Measurements from ENCODE around the gene IL1RL1.

The IL1RL1 gene

DNA sequence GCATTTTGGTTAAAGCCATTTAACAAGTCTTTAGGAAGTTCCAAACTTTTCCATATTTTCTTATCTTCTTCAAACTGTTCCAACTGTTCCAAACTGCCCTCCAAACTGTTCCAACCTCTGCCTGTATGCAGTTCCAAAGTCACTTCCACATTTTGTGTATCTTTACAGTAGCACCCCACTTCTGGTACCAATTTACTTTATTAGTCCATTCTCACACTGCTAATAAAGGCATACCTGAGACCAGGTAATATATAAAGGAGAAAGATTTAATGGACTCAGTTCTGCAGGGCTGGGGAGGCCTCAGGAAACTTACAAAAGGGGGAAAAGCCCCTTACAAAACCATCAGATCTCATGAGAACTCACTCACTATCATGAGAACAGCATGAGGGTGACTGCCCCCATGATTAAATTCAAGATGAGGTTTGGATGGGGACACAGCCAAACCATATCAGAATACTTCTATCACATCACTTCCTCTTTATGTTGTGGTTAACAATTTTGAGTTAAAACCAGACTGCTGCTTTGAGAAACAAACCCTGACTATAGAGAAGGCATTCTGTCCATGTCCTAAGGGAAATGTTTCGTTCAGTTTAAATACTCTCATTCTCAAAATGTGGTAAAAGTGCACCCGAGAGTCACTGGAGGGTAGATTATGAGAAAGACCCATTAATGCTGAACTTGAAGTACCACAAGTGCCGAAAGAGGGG lies 55.2 kb downstream of the IL1RL1 start:
- Histone ChIP-seq H3K79me1 (replicated peaks; ENCODE audit: low read length, poor library complexity, severe bottlenecking) (no peaks in the 10 kb centered on the region), H3K4me1 (ENCODE audit: control insufficient read depth, insufficient read depth, low read depth, low read length) (peaks cover 1% of the 10 kb centered on the region), H4K8ac (ENCODE audit: low read length) (no peak overlapping the region), H2BK5ac (ENCODE audit: low read depth, low read length, poor library complexity, severe bottlenecking) (no peak overlapping the region), H4K91ac (ENCODE audit: low read length) (no peak overlapping the region), H3K18ac (ENCODE audit: low read depth in 1 of 2, low read length in 2 of 2) (no peak overlapping the region), H3K36me3 (ENCODE audit: control insufficient read depth in 1 of 2, insufficient read depth in 2 of 2, low read depth in 1 of 2, low read length in 2 of 2) (no peaks in the 10 kb centered on the region), H2BK15ac (ENCODE audit: low read depth, poor library complexity, severe bottlenecking) (no peak overlapping the region), H3K27me3 (ENCODE audit: control insufficient read depth in 1 of 2, insufficient read depth in 1 of 2, low read length in 2 of 2) (peaks cover 0 to 5% of the 10 kb centered on the region in 2 experiments), H3K4ac (ENCODE audit: low read depth in 1 of 2, low read length in 2 of 2) (no peak overlapping the region), H3K9me3 (ENCODE audit: control insufficient read depth, low read length) (peaks cover 30% of the 10 kb centered on the region), H3K4me2 (ENCODE audit: low read length, poor library complexity, severe bottlenecking) (no peak overlapping the region), H3K14ac (ENCODE audit: low read length in 2 of 2) (no peak overlapping the region), H2AK5ac (ENCODE audit: low read length, severe bottlenecking) (no peak overlapping the region), H2BK120ac (ENCODE audit: low read depth, low read length) (no peak overlapping the region), H3K4me3 (ENCODE audit: insufficient read depth in 1 of 2, low read depth in 1 of 2, low read length in 2 of 2) (no peak overlapping the region), H3K9ac (ENCODE audit: low read length) (no peak overlapping the region), H3K27ac (ENCODE audit: low read length, poor library complexity, severe bottlenecking) (no peak overlapping the region), H3K23ac (ENCODE audit: low read length in 2 of 2) (no peak overlapping the region), H2AFZ (ENCODE audit: low read depth, low read length) (no peak overlapping the region), H2BK12ac (ENCODE audit: low read length in 2 of 2) (no peak overlapping the region)
- WGBS: 90% methylated on average over 3 of the region's 3 CpGs
- DNase-seq: no peak

DNA sequence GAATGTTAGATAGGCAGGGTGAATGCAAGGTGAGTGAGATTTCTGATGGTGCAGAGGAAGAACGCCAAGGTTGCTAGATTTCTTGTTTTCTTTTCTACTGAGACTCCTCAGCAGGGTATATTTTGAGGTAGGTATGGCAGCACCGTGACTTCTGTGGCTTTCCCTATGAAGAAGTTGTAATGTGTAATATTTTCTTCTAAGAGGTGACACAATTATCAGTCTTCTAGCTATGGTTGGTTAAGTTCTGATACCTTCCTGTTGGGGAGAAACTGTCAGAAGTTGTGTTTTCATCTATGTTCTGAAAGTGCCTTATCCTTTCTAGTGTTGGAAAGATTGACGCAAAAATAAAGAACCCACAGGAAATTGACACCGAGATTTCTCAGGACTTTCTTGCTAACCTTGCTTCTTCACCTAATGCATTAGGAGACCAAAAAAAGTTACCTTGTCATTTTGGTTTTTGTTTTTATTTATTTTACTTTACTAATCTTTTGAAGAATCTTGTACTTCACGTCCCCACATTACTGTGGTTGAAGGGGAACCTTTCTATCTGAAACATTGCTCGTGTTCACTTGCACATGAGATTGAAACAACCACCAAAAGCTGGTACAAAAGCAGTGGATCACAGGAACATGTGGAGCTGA lies 56.1 kb downstream of the IL1RL1 start:
- Histone ChIP-seq H2AFZ (ENCODE audit: low read depth, low read length) (no peak overlapping the region), H3K4me1 (ENCODE audit: control insufficient read depth, insufficient read depth, low read depth, low read length) (peaks cover 1% of the 10 kb centered on the region), H4K8ac (ENCODE audit: low read length) (no peak overlapping the region), H2AK5ac (ENCODE audit: low read length, severe bottlenecking) (no peak overlapping the region), H3K36me3 (ENCODE audit: control insufficient read depth in 1 of 2, insufficient read depth in 2 of 2, low read depth in 1 of 2, low read length in 2 of 2) (no peaks in the 10 kb centered on the region), H3K14ac (ENCODE audit: low read length in 2 of 2) (no peak overlapping the region), H2BK120ac (ENCODE audit: low read depth, low read length) (no peak overlapping the region), H3K18ac (ENCODE audit: low read depth in 1 of 2, low read length in 2 of 2) (no peak overlapping the region), H2BK5ac (ENCODE audit: low read depth, low read length, poor library complexity, severe bottlenecking) (no peak overlapping the region), H3K4ac (ENCODE audit: low read depth in 1 of 2, low read length in 2 of 2) (no peak overlapping the region), H2BK12ac (ENCODE audit: low read length in 2 of 2) (no peak overlapping the region), H4K91ac (ENCODE audit: low read length) (no peak overlapping the region), H3K9ac (ENCODE audit: low read length) (no peak overlapping the region), H3K4me2 (ENCODE audit: low read length, poor library complexity, severe bottlenecking) (no peak overlapping the region), H3K23ac (ENCODE audit: low read length in 2 of 2) (no peak overlapping the region), H3K9me3 (ENCODE audit: control insufficient read depth, low read length) (peaks cover 30% of the 10 kb centered on the region), H3K79me1 (replicated peaks; ENCODE audit: low read length, poor library complexity, severe bottlenecking) (no peaks in the 10 kb centered on the region), H3K27ac (ENCODE audit: low read length, poor library complexity, severe bottlenecking) (no peak overlapping the region), H2BK15ac (ENCODE audit: low read depth, poor library complexity, severe bottlenecking) (no peak overlapping the region), H3K4me3 (ENCODE audit: insufficient read depth in 1 of 2, low read depth in 1 of 2, low read length in 2 of 2) (no peak overlapping the region), H3K27me3 (ENCODE audit: control insufficient read depth in 1 of 2, insufficient read depth in 1 of 2, low read length in 2 of 2) (peaks cover 0 to 5% of the 10 kb centered on the region in 2 experiments)
- WGBS: 92% methylated on average over 5 of the region's 6 CpGs
- DNase-seq: no peak

DNA sequence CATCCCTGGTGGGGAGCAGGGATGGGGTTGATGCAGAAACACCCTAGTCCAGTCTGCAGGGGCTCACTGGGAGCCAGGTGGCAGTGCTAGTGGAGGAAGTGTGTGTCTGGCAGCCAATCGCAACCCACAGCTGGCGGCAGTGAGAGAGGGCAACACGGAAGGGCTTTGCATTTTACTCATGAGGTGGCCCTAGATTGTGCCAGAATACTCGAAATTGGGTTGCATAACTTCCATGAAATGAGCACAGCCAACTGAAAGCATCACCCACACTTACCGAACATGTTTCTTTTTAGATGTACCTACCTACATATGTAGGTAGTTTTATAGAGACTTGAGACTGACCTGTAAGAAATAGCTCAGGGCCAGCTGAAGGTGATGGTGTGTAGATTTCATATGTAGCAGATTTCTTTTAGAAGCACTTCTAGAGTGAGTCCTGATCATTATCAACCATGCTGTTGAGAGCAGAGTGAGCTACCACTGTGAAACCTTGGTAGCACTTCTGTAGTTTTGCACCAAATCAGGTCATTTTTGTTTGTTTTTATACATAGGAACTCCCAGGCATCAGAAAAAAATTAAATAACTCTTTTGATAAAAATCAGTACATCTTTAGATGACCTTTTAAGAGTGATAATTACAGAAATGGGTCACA lies 57.2 kb downstream of the IL1RL1 start:
- no peak overlapping the region for H2BK15ac ChIP-seq (ENCODE audit: low read depth, poor library complexity, severe bottlenecking)
- H3K9me3 ChIP-seq (ENCODE audit: control insufficient read depth, low read length): peaks cover 30% of the 10 kb centered on the region
- H4K8ac ChIP-seq (ENCODE audit: low read length): no peak overlapping the region
- no peak overlapping the region for H4K91ac ChIP-seq (ENCODE audit: low read length)
- no peak overlapping the region for H2BK5ac ChIP-seq (ENCODE audit: low read depth, low read length, poor library complexity, severe bottlenecking)
- no peak overlapping the region for H3K4me2 ChIP-seq (ENCODE audit: low read length, poor library complexity, severe bottlenecking)
- peaks cover 1% of the 10 kb centered on the region for H3K4me1 ChIP-seq (ENCODE audit: control insufficient read depth, insufficient read depth, low read depth, low read length)
- H3K79me1 ChIP-seq (replicated peaks; ENCODE audit: low read length, poor library complexity, severe bottlenecking): no peaks in the 10 kb centered on the region
- H3K4me3 ChIP-seq (ENCODE audit: insufficient read depth in 1 of 2, low read depth in 1 of 2, low read length in 2 of 2): no peak overlapping the region
- H3K36me3 ChIP-seq (ENCODE audit: control insufficient read depth in 1 of 2, insufficient read depth in 2 of 2, low read depth in 1 of 2, low read length in 2 of 2): no peaks in the 10 kb centered on the region
- no peak overlapping the region for H3K4ac ChIP-seq (ENCODE audit: low read depth in 1 of 2, low read length in 2 of 2)
- H3K27ac ChIP-seq (ENCODE audit: low read length, poor library complexity, severe bottlenecking): no peak overlapping the region
- H2AK5ac ChIP-seq (ENCODE audit: low read length, severe bottlenecking): no peak overlapping the region
- H2AFZ ChIP-seq (ENCODE audit: low read depth, low read length): no peak overlapping the region
- 93% methylated on average over 3 of the region's 5 CpGs for WGBS
- H3K18ac ChIP-seq (ENCODE audit: low read depth in 1 of 2, low read length in 2 of 2): no peak overlapping the region
- no peak overlapping the region for H3K9ac ChIP-seq (ENCODE audit: low read length)
- H2BK120ac ChIP-seq (ENCODE audit: low read depth, low read length): no peak overlapping the region
- no peak for DNase-seq
- no peak overlapping the region for H2BK12ac ChIP-seq (ENCODE audit: low read length in 2 of 2)
- no peak overlapping the region for H3K23ac ChIP-seq (ENCODE audit: low read length in 2 of 2)
- no peak overlapping the region for H3K14ac ChIP-seq (ENCODE audit: low read length in 2 of 2)
- H3K27me3 ChIP-seq (ENCODE audit: control insufficient read depth in 1 of 2, insufficient read depth in 1 of 2, low read length in 2 of 2): peaks cover 0 to 5% of the 10 kb centered on the region in 2 experiments

DNA sequence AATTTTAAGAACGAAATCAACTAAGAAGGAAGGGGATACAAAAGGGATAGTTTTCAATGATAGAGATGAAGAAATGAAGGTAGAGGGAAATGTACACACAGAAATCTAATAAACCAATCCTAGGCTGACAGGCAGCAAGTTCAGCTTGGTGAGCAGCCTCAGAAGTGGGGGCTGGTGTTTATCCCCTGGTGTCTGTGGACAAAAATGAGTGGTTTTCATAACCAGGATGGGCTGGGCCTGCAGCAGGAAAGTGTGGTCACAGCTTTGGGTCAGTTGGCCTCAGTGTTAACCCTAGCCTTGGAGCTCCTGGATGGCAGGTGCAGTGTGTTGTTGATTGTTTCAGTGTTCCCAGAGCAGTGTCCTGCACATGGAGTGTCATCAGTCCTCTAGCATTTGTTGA lies 58.5 kb downstream of the IL1RL1 start:
- no peak overlapping the region for H3K4me2 ChIP-seq (ENCODE audit: low read length, poor library complexity, severe bottlenecking)
- H2AK5ac ChIP-seq (ENCODE audit: low read length, severe bottlenecking): no peak overlapping the region
- H2BK120ac ChIP-seq (ENCODE audit: low read depth, low read length): no peak overlapping the region
- H3K4me1 ChIP-seq (ENCODE audit: control insufficient read depth, insufficient read depth, low read depth, low read length): peaks cover 1% of the 10 kb centered on the region
- H2BK5ac ChIP-seq (ENCODE audit: low read depth, low read length, poor library complexity, severe bottlenecking): no peak overlapping the region
- H3K23ac ChIP-seq (ENCODE audit: low read length in 2 of 2): no peak overlapping the region
- no peak overlapping the region for H4K8ac ChIP-seq (ENCODE audit: low read length)
- no peak overlapping the region for H4K91ac ChIP-seq (ENCODE audit: low read length)
- DNase-seq: no peak
- H3K9me3 ChIP-seq (ENCODE audit: control insufficient read depth, low read length): peaks cover 27% of the 10 kb centered on the region
- no peak overlapping the region for H3K4me3 ChIP-seq (ENCODE audit: insufficient read depth in 1 of 2, low read depth in 1 of 2, low read length in 2 of 2)
- no peak overlapping the region for H3K18ac ChIP-seq (ENCODE audit: low read depth in 1 of 2, low read length in 2 of 2)
- no peak overlapping the region for H2BK12ac ChIP-seq (ENCODE audit: low read length in 2 of 2)
- H3K27me3 ChIP-seq (ENCODE audit: control insufficient read depth in 1 of 2, insufficient read depth in 1 of 2, low read length in 2 of 2): peaks cover 0 to 5% of the 10 kb centered on the region in 2 experiments
- H3K9ac ChIP-seq (ENCODE audit: low read length): no peak overlapping the region
- H3K14ac ChIP-seq (ENCODE audit: low read length in 2 of 2): no peak overlapping the region
- no peaks in the 10 kb centered on the region for H3K36me3 ChIP-seq (ENCODE audit: control insufficient read depth in 1 of 2, insufficient read depth in 2 of 2, low read depth in 1 of 2, low read length in 2 of 2)
- no peak overlapping the region for H3K4ac ChIP-seq (ENCODE audit: low read depth in 1 of 2, low read length in 2 of 2)
- no peaks in the 10 kb centered on the region for H3K79me1 ChIP-seq (replicated peaks; ENCODE audit: low read length, poor library complexity, severe bottlenecking)
- no CpG with 5 or more reads among the region's 1 CpG for WGBS
- no peak overlapping the region for H3K27ac ChIP-seq (ENCODE audit: low read length, poor library complexity, severe bottlenecking)
- no peak overlapping the region for H2BK15ac ChIP-seq (ENCODE audit: low read depth, poor library complexity, severe bottlenecking)
- no peak overlapping the region for H2AFZ ChIP-seq (ENCODE audit: low read depth, low read length)
